K562 (cell line): ENCODE results near the gene CLEC1A.

Experiments used
- EGR1 ChIP-seq: fragments of 450-650 bp; conservative IDR thresholded peaks from 2 replicates; pipeline ENCODE4 v1.6.1; 2017; ENCODE audit warnings: mild to moderate bottlenecking
- ESRRA ChIP-seq: fragments of 450-650 bp; IDR thresholded peaks from 2 replicates; pipeline ENCODE4 v1.6.1; 2014; ENCODE audit warnings: low read depth, mild to moderate bottlenecking, moderate library complexity, borderline replicate concordance
- IFI16 ChIP-seq: fragments of 250-450 bp; sonication (Bioruptor Pico); IDR thresholded peaks from 2 replicates; pipeline ENCODE4 v2.1.2; 2022; ENCODE audit warnings: mild to moderate bottlenecking, inconsistent platforms
- RFX5 ChIP-seq: IDR thresholded peaks from 2 replicates; pipeline ENCODE4 v1.6.1; 2011; ENCODE audit warnings: low read depth, mild to moderate bottlenecking, improper control_type of control experiment, low read length
- TF ChIP-seq, protein P1 (sequence below), 3 experiments: IDR thresholded peaks in 2 of 3; conservative IDR thresholded peaks in 1 of 3; 2 replicates each; pipeline ENCODE4 v1.5.1; 2011 to 2012; ENCODE audit warnings: low read length in 3 of 3, mild to moderate bottlenecking in 3 of 3, control low read depth in 2 of 3, improper control_type of control experiment in 1 of 3, inconsistent platforms in 1 of 3, low read depth in 1 of 3, mixed read lengths in 1 of 3, moderate library complexity in 1 of 3; ENCODE audit not compliant: insufficient read depth in 2 of 3

DNA sequence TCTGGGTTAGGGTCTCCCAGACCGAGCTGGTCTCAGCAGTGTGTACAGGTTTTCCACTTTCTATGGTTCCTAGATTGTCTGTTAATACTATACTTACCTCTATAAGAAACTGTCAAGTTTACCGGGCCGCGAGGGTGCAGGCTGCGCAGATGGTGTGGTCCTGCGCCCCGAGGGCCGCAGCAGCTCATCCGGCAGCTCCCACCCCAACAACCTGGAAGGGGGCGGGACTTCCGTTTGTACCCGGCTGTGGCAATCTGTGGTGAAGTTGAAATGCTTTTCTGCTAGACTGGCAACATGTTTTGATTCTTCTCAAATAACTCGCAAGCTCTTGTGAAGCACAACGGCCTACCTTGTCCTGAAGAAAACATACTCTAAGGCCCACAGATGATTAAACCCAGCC, 68.3 kb downstream of the CLEC1A start, which contains the start of gene CLEC9A:
- TF ChIP-seq RFX5: no peak
- no peak for TF ChIP-seq IFI16
- TF ChIP-seq, protein P1, sequence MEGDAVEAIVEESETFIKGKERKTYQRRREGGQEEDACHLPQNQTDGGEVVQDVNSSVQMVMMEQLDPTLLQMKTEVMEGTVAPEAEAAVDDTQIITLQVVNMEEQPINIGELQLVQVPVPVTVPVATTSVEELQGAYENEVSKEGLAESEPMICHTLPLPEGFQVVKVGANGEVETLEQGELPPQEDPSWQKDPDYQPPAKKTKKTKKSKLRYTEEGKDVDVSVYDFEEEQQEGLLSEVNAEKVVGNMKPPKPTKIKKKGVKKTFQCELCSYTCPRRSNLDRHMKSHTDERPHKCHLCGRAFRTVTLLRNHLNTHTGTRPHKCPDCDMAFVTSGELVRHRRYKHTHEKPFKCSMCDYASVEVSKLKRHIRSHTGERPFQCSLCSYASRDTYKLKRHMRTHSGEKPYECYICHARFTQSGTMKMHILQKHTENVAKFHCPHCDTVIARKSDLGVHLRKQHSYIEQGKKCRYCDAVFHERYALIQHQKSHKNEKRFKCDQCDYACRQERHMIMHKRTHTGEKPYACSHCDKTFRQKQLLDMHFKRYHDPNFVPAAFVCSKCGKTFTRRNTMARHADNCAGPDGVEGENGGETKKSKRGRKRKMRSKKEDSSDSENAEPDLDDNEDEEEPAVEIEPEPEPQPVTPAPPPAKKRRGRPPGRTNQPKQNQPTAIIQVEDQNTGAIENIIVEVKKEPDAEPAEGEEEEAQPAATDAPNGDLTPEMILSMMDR (IDR thresholded peaks at IDR 0.05 in 2 of 3, conservative IDR thresholded peaks at IDR 0.05 in 1 of 3; ENCODE audit: insufficient read depth in 2 of 3, low read depth in 1 of 3, low read length in 3 of 3): no peak
- no peak for TF ChIP-seq EGR1
- no peak for TF ChIP-seq ESRRA
